NT2/D1 (cell line): Measurements from ENCODE around the gene SCFD1.

Experiments
- SUZ12 ChIP-seq: IDR thresholded peaks from 2 replicates; pipeline ENCODE4 v1.6.1; 2011; ENCODE audit not compliant: insufficient read length, insufficient read depth; ENCODE audit errors: extremely low read depth
- YY1 ChIP-seq: IDR thresholded peaks from 2 replicates; pipeline ENCODE4 v1.6.1; 2011; ENCODE audit not compliant: insufficient read length, insufficient read depth
- ZNF274 ChIP-seq: IDR thresholded peaks from 2 replicates; pipeline ENCODE4 v1.6.1; 2011; ENCODE audit warnings: mild to moderate bottlenecking, low read depth, low read length

- TF ChIP-seq ZNF274 (no peak), SUZ12 (no peak), YY1 (no peak)
Measured at GRCh38 chr14:30680036-30680435, 57.9 kb downstream of the SCFD1 start.
